ENCODE results near the gene ANKRD17.
A peak's percentile ranks its signal among the peaks of the same experiment; 100 is the strongest.
"Not testable (repeated sequence)": the region's sequence is repeated elsewhere in the genome, so short reads cannot be mapped to it uniquely, and the experiment has no call there.

Gene ANKRD17

DNA sequence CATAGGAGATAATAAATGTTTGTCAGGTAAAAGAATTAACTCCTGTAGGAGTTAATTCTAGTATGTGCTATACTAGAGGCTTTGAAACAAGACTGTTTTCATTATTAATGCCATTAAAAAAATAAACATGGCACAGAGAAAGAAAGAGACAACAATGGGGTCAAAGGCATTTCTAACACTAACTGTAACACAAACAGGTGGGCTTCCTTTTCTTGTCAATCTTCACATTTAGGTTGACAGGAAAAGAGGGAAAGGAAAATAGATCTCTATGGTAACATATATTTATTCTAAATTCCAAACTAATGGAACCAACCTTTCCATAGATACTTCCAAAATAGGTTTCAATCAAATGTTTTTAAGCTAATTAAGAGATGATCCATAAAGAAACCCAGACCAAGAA, 9.8 kb downstream of the ANKRD17 start:
- FAIRE-seq (no peak), DNase-seq (ENCODE audit: insufficient read length, low spot score) (no peak)

DNA sequence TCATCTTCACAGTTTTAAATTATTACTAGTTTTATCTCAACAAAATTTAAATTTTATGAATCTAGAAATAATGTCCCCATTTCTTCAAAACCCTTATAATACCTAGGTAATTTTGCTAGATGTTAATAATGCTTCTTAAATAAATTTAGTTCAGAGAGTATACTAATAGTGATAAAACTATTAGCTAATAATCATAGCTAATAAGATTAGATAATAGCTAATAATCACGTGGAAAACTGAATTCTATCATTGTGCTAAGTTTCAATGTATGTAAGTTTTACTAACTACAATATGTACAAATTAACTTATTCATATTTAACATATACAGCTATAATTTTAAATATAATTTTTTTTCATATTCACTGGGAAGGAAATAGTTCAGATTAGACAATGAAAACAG, 10.2 kb downstream of the ANKRD17 start:
- FAIRE-seq, result no peak

DNA sequence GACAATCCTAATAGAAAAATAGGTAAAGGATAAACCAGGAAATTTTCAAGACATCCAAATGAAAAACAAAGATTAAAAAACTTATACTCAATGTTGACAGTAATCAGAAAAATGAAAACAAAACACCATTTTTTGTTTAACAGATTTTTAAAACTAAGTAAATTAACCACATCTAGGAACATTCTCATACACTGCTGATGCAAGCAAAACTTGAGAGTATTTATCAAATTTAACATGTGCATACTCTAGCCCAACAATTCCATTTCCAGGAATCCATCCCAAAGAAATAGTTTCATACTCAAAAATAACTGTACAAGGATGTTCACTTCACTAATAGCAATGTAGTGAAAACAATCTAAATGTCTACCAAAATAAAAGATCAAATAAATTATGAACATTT, 11.5 kb downstream of the ANKRD17 start:
- DNase-seq (ENCODE audit: insufficient read length, low spot score) (no peak), FAIRE-seq (no peak)

More for the DNA sequence above, 10.2 kb downstream of the ANKRD17 start:
- DNase-seq (ENCODE audit: insufficient read length, low spot score), result no peak

DNA sequence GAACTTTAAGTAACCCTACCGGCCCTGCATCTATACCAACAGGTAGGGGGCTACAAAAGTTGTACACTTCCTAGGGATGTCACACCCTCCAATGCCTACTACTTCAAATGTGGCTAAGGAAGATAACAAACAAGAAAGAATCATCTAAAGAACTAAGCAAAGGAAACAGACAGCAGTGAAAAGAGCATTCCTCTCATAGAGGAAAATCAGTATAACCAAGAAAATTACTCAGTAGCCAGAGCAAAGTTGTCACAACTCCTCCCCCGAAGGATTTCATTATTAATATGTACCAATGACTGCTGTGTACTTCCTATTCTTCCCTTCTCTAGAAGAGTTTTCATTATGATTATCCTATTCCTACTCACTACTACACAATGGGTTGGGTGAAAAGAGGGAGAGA, 12.6 kb downstream of the ANKRD17 start:
- DNase-seq (ENCODE audit: insufficient read length, low spot score) (no peak), FAIRE-seq (no peak)

- DNase-seq (ENCODE audit: insufficient read length, low spot score), result no peak
- FAIRE-seq, result peak; percentile 67
These were observed 13.5 kb downstream of the ANKRD17 start for GRCh38 chr4:73244945-73245601.

- FAIRE-seq (no peak), DNase-seq (ENCODE audit: insufficient read length, low spot score) (no peak)
These were observed 21.6 kb downstream of the ANKRD17 start for GRCh38 chr4:73237044-73237443.

DNA sequence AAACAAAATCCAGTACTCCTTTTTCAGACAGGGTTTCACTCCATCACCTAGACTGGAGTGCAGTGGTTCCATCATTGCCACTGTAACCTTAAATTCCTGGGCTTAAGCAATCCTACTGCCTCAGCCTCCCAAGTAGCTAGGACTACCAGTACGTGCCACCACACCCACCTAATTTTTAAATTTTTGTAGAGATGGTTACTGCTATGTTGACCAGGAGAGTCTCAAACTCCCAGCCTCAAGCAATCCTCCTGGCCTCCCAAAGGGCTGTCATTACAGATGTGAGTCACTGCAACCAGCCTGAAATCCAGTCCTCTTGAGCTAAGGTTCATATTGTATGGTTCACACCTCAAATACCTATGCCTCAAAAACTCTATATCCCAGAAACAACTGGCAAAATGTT, 22.4 kb downstream of the ANKRD17 start:
- FAIRE-seq, result no peak
- no peak for DNase-seq (ENCODE audit: insufficient read length, low spot score)

- DNase-seq (ENCODE audit: insufficient read length, low spot score) (no peak), FAIRE-seq (no peak)
These were observed 23.9 kb downstream of the ANKRD17 start for GRCh38 chr4:73234712-73235111.

- DNase-seq (ENCODE audit: insufficient read length, low spot score), result no peak
- no peak for FAIRE-seq
These were observed 26.8 kb downstream of the ANKRD17 start for GRCh38 chr4:73231518-73232487.

GRCh38 chr4:73230865-73231517, 27.6 kb downstream of the ANKRD17 start:
- DNase-seq (ENCODE audit: insufficient read length, low spot score), result no peak
- peak; percentile 11 for FAIRE-seq

DNA sequence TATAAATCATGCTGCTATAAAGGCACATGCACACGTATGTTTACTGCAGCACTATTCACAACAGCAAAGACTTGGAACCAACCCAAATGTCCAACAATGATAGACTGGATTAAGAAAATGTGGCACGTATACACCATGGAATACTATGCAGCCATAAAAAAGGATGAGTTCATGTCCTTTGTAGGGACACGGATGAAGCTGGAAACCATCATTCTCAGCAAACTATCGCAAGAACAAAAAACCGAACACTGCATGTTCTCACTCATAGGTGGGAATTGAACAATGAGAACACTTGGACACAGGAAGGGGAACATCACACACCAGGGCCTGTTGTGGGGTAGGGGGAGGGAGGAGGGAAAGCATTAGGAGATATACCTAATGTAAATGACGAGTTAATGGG, 29.8 kb downstream of the ANKRD17 start:
- FAIRE-seq; DNase-seq (ENCODE audit: insufficient read length, low spot score): not testable (repeated sequence)

GRCh38 chr4:73224886-73225285, 33.7 kb downstream of the ANKRD17 start:
- FAIRE-seq (peak; percentile 68), DNase-seq (ENCODE audit: insufficient read length, low spot score) (no peak)

GRCh38 chr4:73223258-73223650, 35.3 kb downstream of the ANKRD17 start:
- FAIRE-seq, result no peak

DNA sequence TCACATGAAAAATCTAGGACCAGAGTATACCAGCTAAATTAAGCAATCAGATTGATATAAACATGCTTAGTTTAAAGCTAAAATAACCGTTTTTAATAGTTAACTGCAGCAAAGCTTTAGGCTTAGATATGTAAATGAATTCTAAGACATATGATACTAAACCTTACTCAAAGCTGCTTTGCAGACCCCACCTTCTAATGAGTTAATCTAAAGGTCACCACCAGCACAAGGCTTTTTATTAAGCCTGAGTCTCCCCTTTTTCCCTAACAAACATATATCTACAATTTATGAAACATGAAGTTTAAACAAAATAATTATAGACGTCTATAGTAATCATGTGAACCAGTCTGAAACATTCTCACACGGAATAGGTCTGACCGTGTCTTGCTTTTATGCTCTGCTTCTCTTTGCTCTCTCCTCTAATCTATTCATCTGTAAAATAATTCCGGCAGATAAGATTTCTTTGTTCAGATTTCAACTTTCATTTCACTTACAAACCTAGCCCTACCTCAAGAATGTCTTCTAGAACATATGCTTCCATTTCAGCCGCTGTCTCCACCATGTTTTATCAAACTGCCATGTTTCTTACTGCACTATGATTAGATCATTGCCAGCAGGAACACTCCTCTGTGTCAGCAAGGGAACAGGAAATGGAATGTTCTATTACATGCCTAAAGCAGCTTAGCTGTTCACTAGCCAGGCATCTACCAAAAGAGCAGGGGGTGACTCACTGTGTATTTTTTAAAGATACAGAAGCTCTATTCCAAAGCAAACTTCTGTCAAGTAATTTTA, 35.9 kb downstream of the ANKRD17 start:
- FAIRE-seq (peak; percentile 96), DNase-seq (ENCODE audit: insufficient read length, low spot score) (peak; percentile 32)

More at GRCh38 chr4:73223258-73223650, 35.3 kb downstream of the ANKRD17 start:
- DNase-seq (ENCODE audit: insufficient read length, low spot score), result no peak

DNA sequence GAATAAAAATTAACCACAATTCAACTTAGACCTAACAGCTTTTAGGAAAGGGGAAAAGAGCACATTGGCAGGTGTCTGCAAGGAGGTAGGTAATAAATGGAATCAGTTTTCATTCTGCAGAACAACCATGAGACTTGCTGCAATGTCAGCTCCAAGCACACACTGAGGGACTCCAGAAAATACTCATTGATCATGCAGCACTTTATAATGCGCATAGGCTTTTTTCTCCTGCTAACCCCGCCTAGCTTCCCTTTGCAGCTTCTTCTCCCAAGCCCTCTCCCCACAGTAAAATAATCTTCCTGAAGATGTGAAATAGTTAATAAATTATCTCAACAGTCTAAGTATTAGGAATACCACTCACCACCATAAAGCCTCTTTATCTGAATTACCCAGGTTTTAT, 36.9 kb downstream of the ANKRD17 start:
- no peak for FAIRE-seq
- DNase-seq (ENCODE audit: insufficient read length, low spot score), result no peak

DNA sequence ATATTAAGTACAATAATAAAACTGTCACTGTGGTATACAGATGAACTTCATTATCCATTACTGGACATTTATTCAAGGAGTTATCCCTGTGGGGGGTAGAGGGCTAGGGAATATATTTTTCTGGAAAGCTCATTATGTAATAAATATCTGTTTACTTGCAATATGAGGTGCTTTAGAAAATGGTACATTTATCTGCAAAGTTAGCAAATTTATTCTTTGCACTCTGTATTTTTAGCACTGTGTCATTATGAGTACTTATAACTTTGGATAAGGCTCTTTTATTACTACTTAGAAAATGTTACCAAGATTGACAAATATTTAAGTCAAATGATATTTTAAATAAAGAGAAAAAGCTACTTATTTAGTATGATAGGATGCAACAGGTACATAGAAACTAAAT, 37.8 kb downstream of the ANKRD17 start:
- FAIRE-seq (peak; percentile 72), DNase-seq (ENCODE audit: insufficient read length, low spot score) (no peak)

DNA sequence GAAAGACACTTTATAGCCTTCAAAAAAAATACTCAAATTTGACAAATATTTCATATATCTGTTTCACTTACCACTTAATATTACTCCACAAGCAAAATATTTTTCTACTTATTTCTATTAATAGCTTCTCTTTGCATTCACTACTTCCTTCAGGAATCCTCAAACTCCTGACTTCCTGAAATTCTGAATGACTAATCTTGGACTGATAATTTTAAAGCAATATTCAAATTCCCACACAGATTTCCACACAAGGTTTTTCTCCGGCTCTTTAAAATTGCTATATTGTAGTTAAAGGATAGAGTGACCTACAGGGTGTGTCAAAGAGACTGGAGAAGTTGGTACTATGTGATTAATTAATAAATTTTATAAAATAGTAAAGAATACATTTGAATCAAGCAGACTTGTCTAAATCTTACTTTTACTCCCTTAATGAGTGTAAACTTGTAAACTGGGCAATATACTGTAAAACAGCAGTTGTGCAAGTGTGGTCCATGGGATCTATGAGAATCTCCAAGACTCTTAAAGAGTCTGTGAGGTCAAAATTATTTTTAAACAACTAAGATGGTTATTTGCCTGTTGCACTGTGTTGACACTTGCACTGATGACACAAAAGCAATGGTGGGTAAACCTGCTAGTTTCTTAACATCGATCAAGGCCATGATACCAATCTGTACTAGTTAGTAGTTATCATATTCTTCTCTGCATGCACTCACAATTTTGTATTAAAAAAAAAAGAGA, 44.5 kb downstream of the ANKRD17 start:
- DNase-seq (ENCODE audit: insufficient read length, low spot score) (no peak), FAIRE-seq (no peak)

DNA sequence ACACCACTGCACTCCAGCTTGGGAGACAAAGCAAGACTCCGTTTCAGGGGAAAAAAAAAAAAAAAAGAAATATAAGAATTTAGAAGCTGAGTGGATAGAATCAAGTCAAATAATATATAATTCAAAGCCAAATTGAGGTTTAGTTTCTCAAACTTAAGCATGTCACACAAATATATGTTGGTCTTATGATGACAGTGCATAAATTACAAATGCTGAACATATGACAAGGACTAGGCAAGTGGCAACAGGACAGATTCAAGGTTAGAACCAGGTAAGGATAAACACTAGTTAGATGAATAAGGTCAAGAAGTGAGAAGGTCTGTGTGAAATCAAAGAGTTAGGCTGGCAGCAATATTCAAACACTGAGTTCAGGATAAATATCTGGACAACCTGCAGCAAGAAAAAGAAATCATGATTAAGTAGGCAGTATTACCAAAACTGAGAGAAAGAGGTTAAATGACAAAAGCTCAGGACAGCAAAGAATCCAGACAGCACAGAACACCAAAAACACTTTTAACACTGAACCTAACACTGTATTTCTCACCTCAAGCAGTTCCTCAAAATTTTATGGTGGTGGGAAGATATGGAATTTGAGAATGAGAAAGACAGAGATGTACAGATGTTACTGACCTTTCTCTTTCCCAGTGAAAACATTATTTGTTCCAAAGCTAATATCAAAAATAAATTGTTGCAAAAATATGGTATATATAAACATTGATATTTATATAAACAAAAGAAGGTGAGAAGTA, 45.4 kb downstream of the ANKRD17 start:
- DNase-seq (ENCODE audit: insufficient read length, low spot score), result no peak
- no peak for FAIRE-seq

DNA sequence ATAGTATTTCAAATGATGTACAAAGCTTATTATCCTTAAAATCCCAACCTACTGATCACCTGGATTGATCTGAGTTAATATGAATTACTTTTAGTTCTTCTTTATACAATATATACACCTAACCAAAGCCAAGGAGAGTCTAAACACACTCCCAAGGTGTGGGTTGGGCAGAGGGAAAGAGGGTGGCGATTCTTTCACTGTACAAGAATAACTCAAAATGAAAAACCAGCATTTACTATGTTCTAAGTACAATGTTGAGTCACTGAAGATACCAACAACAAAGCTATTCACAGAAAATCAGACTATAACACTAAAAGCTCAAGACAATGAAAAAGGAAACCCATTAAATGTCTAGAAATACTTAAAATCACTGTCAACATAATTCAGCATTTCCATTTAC, 46.6 kb downstream of the ANKRD17 start:
- DNase-seq (ENCODE audit: insufficient read length, low spot score) (no peak), FAIRE-seq (no peak)

Measured in GM19239 (cell line).